ENCODE results near the gene FOLR3.
"Not testable (repeated sequence)": the region's sequence is repeated elsewhere in the genome, so short reads cannot be mapped to it uniquely, and the experiment has no call there.

DNA sequence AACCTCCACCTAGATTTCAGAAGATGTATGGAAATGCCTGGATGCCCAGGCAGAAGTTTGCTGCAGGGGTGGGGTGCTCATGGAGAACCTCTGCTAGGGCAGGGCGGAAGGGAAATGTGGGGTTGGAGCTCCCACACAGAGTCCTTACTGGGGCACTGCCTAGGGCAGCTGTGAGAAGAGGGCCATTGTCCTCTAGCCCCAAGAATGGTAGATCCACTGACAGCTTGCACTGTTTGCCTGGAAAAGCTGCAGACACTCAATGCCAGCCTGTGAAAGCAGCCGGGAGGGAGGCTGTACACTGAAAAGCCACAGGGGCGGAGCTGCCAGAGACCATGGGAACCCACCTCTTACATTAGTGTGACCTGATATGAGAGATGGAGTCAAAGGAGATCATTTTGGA lies 34.2 kb downstream of the FOLR3 start:
- TF ChIP-seq EZH2 (IDR thresholded peaks at IDR 0.05; ENCODE audit: low read length, unreplicated experiment): not testable (repeated sequence)
- TF ChIP-seq, protein P1, sequence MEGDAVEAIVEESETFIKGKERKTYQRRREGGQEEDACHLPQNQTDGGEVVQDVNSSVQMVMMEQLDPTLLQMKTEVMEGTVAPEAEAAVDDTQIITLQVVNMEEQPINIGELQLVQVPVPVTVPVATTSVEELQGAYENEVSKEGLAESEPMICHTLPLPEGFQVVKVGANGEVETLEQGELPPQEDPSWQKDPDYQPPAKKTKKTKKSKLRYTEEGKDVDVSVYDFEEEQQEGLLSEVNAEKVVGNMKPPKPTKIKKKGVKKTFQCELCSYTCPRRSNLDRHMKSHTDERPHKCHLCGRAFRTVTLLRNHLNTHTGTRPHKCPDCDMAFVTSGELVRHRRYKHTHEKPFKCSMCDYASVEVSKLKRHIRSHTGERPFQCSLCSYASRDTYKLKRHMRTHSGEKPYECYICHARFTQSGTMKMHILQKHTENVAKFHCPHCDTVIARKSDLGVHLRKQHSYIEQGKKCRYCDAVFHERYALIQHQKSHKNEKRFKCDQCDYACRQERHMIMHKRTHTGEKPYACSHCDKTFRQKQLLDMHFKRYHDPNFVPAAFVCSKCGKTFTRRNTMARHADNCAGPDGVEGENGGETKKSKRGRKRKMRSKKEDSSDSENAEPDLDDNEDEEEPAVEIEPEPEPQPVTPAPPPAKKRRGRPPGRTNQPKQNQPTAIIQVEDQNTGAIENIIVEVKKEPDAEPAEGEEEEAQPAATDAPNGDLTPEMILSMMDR (conservative IDR thresholded peaks at IDR 0.05; ENCODE audit: low read depth, low read length): not testable (repeated sequence)

All from PC-3 (cell line).